Kidney (tissue), 14 donors: ENCODE measurements around the gene SOX5. TPM values are rescaled to one million over a fixed set of nuclear protein-coding genes. Genes with fewer than 3 reads are reported as not detected.

Source experiments
- DNase-seq, 5 donors: peaks; one replicate each; pipeline ENCODE4 v3.0.0-alpha.2; 2013 to 2020
- FAIRE-seq: peaks from 2 replicates; lab custom pipeline; 2012; peaks lifted over from hg19 to GRCh38; lab: Jason Lieb, UNC
- H3K27ac ChIP-seq, 2 donors: one replicate each; pipeline ENCODE4 v1.7.0; 2013; ENCODE audit warnings: low read depth in 2 of 2, low read length in 2 of 2, inconsistent platforms in 1 of 2
- H3K27me3 ChIP-seq: one replicate; pipeline ENCODE4 v1.7.1; 2013; ENCODE audit warnings: low read length, inconsistent platforms; ENCODE audit not compliant: control insufficient read depth, insufficient read depth
- H3K36me3 ChIP-seq, 3 donors: one replicate each; pipeline versions ENCODE4 v1.7.0 to v1.7.1; 2013; ENCODE audit warnings: low read length in 3 of 3, control low read depth in 1 of 3, inconsistent platforms in 1 of 3; ENCODE audit not compliant: insufficient read depth in 3 of 3, control insufficient read depth in 2 of 3
- H3K4me1 ChIP-seq, 3 donors: one replicate each; pipeline versions ENCODE4 v1.7.0 to v1.7.1; 2013; ENCODE audit warnings: low read length in 3 of 3, inconsistent platforms in 1 of 3, low read depth in 1 of 3; ENCODE audit not compliant: control insufficient read depth in 2 of 3, insufficient read depth in 2 of 3
- H3K4me3 ChIP-seq, 3 donors: one replicate each; pipeline versions ENCODE4 v1.7.0 to v1.8.1; 2013; ENCODE audit warnings: low read length in 3 of 3, control low read depth in 1 of 3, inconsistent platforms in 1 of 3
- H3K9ac ChIP-seq, 3 donors: one replicate each; pipeline versions ENCODE4 v1.7.0 to v1.7.1; 2013; ENCODE audit warnings: low read length in 3 of 3, control low read depth in 1 of 3, inconsistent platforms in 1 of 3
- H3K9me3 ChIP-seq, 3 donors: one replicate each; pipeline versions ENCODE4 v1.7.0 to v1.7.1; 2013; ENCODE audit warnings: low read length in 3 of 3, control low read depth in 1 of 3, inconsistent platforms in 1 of 3; ENCODE audit not compliant: control insufficient read depth in 2 of 3, insufficient read depth in 1 of 3
- CTCF ChIP-seq: IDR thresholded peaks from 3 replicates; pipeline ENCODE4 v1.5.1; 2012; ENCODE audit warnings: mild to moderate bottlenecking, moderate library complexity, borderline replicate concordance; ENCODE audit not compliant: insufficient read depth; ENCODE audit errors: extremely low read depth
- intact Hi-C: fragments of 100-400 bp; cut with DNase I; formaldehyde crosslinking; loops from one replicate; pipeline ENCODE4 v1.11.1; 2022
- polyA plus RNA-seq: library from polyadenylated mRNA; stranded (reverse); fragments of 350-450 nt; fragmentation: Illumina TruSeq; extraction: RNeasy Lipid Tissue Mini Kit (QIAGEN cat#74804); gene quantifications from one replicate; pipeline ENCODE4 v1.2.3, GENCODE V29; 2014; ENCODE audit warnings: low read depth, low replicate concordance; ENCODE audit not compliant: insufficient read depth
- total RNA-seq: library from RNA; stranded (reverse); fragmentation: NEBNext Ultra II Directional; extraction: Animal tissue kit (Norgen Biotek cat#: 25700); gene quantifications from one replicate; pipeline ENCODE4 v1.2.1, GENCODE V29; 2021
- donor health status: control.
- donor health status: control.
- donor health status: control.
- donor health status: control.
- donor health status: control.
- donor health status: DM: yes; HTN: yes; CAD: no.
- donor health status: Normal renal cell carcinoma (clear cell type).

Gene SOX5
- total and polyA plus RNA-seq, 2 donors from 2014 or later: 0.54 to 10.8 TPM

- H3K27me3 ChIP-seq: no peaks in the 10 kb centered on the region
- intact Hi-C loops: no loop called here
These were observed 282.6 kb downstream of the SOX5 start for GRCh38 chr12:23666866-23667265.

DNA sequence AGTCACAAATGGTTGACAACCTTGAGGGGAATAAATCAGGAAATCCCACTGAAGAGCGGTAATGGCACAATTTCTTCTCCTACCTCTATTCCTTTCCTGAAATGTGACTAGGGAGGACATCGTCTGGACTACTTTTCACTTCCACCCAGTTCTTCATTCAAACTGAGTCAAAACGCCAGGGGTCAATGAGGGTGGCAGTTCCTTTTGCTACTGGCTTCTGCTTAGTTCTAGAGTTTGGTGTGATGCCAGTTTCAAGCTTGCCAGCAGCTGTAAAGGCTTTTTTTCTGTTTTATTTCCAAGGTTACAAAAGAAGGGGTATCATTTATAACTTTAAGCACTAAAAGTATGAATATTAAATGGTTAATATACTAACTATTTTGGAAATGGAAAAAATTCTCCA lies 286.5 kb downstream of the SOX5 start:
- no peaks in the 10 kb centered on the region for H3K36me3 ChIP-seq
- no peak for FAIRE-seq
- DNase-seq: no peak
- no peak for TF ChIP-seq CTCF
- H3K9ac ChIP-seq: no peak overlapping the region
- H3K27ac ChIP-seq: no peak overlapping the region
- H3K27me3 ChIP-seq: no peaks in the 10 kb centered on the region
- H3K9me3 ChIP-seq: no peaks in the 10 kb centered on the region
- intact Hi-C loops: no loop called here
- H3K4me1 ChIP-seq: no peaks in the 10 kb centered on the region
- no peak overlapping the region for H3K4me3 ChIP-seq

More at GRCh38 chr12:23666866-23667265, 282.6 kb downstream of the SOX5 start:
- TF ChIP-seq CTCF: no peak
- H3K4me1 ChIP-seq: no peaks in the 10 kb centered on the region
- H3K27ac ChIP-seq: no peak overlapping the region
- no peaks in the 10 kb centered on the region for H3K36me3 ChIP-seq
- DNase-seq (no peak), FAIRE-seq (no peak)
- H3K9me3 ChIP-seq: no peaks in the 10 kb centered on the region
- H3K4me3 ChIP-seq: no peak overlapping the region
- no peak overlapping the region for H3K9ac ChIP-seq

- Histone ChIP-seq H3K9ac (no peak overlapping the region), H3K4me3 (no peak overlapping the region), H3K27ac (no peak overlapping the region), H3K9me3 (no peaks in the 10 kb centered on the region), H3K27me3 (no peaks in the 10 kb centered on the region), H3K36me3 (no peaks in the 10 kb centered on the region), H3K4me1 (no peaks in the 10 kb centered on the region)
- no peak for TF ChIP-seq CTCF
- intact Hi-C loops: no loop called here
- DNase-seq (peak in 2 of 5 donors; percentile 17 to 51), FAIRE-seq (no peak)
These were observed 290.3 kb downstream of the SOX5 start for GRCh38 chr12:23659131-23659530.

GRCh38 chr12:23657598-23657997 lies 291.9 kb downstream of the SOX5 start:
- no peak overlapping the region for H3K9ac ChIP-seq
- no peak for TF ChIP-seq CTCF
- H3K4me3 ChIP-seq: no peak overlapping the region
- no peaks in the 10 kb centered on the region for H3K27me3 ChIP-seq
- no peaks in the 10 kb centered on the region for H3K9me3 ChIP-seq
- intact Hi-C loops: no loop called here
- no peaks in the 10 kb centered on the region for H3K4me1 ChIP-seq
- H3K36me3 ChIP-seq: no peaks in the 10 kb centered on the region
- DNase-seq (peak in 1 of 5 donors; percentile 7), FAIRE-seq (no peak)
- no peak overlapping the region for H3K27ac ChIP-seq
